Measurements from ENCODE around the gene SERF2. TPM values are rescaled to one million over a fixed set of nuclear protein-coding genes. Genes with fewer than 3 reads are reported as not detected.

The SERF2 gene
- total and polyA plus RNA-seq, 2 of the 13 experiments (the other 11 are each of a cell fraction or from before 2014, with no cell fraction given) = 811 to 1,257 TPM

DNA sequence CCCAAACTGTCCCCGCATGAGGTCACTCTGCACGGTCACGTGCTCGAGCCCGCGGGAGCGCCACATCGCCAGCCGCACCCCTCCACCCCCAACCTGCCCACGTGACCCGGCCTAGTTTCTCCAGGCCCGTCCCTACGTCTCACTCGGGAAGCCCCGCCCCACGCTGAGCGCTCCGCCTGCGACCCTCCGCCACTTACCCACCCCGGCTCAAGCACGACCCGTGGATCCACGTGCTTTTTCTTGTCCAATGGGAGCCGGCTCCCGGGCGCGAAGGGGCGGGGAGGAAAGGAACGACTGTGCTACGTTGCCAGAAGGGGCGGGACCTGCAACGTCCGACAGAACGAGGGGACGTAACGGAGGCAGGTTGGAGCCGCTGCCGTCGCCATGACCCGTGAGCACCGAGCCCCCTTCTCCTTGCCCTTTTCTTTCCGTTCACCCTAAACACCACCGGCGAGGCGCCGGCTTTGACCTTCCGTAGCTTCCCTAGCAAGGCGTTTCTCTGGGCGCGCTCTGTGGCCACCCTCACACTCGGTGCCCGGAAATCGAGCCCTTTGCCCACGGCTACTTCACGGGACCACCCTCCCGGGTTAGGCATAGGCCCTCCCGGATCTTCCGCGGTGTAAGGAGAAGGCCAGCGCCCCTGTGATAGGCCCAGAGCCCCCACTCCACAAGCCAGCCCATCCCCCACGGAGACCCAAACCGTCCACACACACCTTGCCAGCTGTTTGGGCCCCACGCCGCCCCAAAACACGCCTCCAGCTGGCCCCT is at the start of gene SERF2 (continued):
- TF ChIP-seq, protein P1, sequence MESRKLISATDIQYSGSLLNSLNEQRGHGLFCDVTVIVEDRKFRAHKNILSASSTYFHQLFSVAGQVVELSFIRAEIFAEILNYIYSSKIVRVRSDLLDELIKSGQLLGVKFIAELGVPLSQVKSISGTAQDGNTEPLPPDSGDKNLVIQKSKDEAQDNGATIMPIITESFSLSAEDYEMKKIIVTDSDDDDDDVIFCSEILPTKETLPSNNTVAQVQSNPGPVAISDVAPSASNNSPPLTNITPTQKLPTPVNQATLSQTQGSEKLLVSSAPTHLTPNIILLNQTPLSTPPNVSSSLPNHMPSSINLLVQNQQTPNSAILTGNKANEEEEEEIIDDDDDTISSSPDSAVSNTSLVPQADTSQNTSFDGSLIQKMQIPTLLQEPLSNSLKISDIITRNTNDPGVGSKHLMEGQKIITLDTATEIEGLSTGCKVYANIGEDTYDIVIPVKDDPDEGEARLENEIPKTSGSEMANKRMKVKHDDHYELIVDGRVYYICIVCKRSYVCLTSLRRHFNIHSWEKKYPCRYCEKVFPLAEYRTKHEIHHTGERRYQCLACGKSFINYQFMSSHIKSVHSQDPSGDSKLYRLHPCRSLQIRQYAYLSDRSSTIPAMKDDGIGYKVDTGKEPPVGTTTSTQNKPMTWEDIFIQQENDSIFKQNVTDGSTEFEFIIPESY (CRISPR knock-in tag; IDR thresholded peaks at IDR 0.05) = 0 out of 2 replicates have a peak, but pooled peaks have one; percentile 14
- no peak for TF ChIP-seq ZBTB3 (CRISPR knock-in tag; IDR thresholded peaks at IDR 0.05; ENCODE audit: borderline replicate concordance, low read depth)
- TF ChIP-seq SYNCRIP (IDR thresholded peaks at IDR 0.05; ENCODE audit: insufficient read depth, low read depth, low read length) = no peak
- peak; percentile 73; the same call in 1 of the 2 replicates for TF ChIP-seq KDM5A (IDR thresholded peaks at IDR 0.05; ENCODE audit: borderline replicate concordance, low read length)
- peak; percentile 94 for TF ChIP-seq GMEB1 (CRISPR knock-in tag; IDR thresholded peaks at IDR 0.05; ENCODE audit: borderline replicate concordance)
- TF ChIP-seq ZFP82 (CRISPR knock-in tag; IDR thresholded peaks at IDR 0.05; ENCODE audit: borderline replicate concordance) = peak; percentile 55; the same call in 1 of the 2 replicates
- TF ChIP-seq, protein P2, sequence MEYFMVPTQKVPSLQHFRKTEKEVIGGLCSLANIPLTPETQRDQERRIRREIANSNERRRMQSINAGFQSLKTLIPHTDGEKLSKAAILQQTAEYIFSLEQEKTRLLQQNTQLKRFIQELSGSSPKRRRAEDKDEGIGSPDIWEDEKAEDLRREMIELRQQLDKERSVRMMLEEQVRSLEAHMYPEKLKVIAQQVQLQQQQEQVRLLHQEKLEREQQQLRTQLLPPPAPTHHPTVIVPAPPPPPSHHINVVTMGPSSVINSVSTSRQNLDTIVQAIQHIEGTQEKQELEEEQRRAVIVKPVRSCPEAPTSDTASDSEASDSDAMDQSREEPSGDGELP (IDR thresholded peaks at IDR 0.05; ENCODE audit: borderline replicate concordance, low read depth) = peak; percentile 34; the same call in 1 of the 2 replicates
- no peak for TF ChIP-seq HES4 (CRISPR knock-in tag; IDR thresholded peaks at IDR 0.05; ENCODE audit: borderline replicate concordance)
- peak; percentile 79 for TF ChIP-seq ATF1 (CRISPR knock-in tag; IDR thresholded peaks at IDR 0.05)
- TF ChIP-seq, protein P3, sequence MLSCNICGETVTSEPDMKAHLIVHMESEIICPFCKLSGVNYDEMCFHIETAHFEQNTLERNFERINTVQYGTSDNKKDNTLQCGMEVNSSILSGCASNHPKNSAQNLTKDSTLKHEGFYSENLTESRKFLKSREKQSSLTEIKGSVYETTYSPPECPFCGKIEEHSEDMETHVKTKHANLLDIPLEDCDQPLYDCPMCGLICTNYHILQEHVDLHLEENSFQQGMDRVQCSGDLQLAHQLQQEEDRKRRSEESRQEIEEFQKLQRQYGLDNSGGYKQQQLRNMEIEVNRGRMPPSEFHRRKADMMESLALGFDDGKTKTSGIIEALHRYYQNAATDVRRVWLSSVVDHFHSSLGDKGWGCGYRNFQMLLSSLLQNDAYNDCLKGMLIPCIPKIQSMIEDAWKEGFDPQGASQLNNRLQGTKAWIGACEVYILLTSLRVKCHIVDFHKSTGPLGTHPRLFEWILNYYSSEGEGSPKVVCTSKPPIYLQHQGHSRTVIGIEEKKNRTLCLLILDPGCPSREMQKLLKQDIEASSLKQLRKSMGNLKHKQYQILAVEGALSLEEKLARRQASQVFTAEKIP (CRISPR knock-in tag; IDR thresholded peaks at IDR 0.05; ENCODE audit: borderline replicate concordance) = no peak
- 0 out of 2 replicates have a peak, but pooled peaks have one; percentile 52 for TF ChIP-seq CCDC6 (CRISPR knock-in tag; IDR thresholded peaks at IDR 0.05)
- no peak for TF ChIP-seq ZNF431 (CRISPR knock-in tag; IDR thresholded peaks at IDR 0.05; ENCODE audit: borderline replicate concordance, low read depth)
- peak; percentile 51 for TF ChIP-seq PAXIP1 (CRISPR knock-in tag; conservative IDR thresholded peaks at IDR 0.05)
- peak; percentile 82 for TF ChIP-seq CREB1 (IDR thresholded peaks at IDR 0.05)
- TF ChIP-seq CREB1 (CRISPR knock-in tag; IDR thresholded peaks at IDR 0.05) = peak; percentile 84
- TF ChIP-seq ZNF850 (CRISPR knock-in tag; conservative IDR thresholded peaks at IDR 0.05) = no peak
- TF ChIP-seq ZZZ3 (CRISPR knock-in tag; IDR thresholded peaks at IDR 0.05; ENCODE audit: borderline replicate concordance) = 0 out of 2 replicates have a peak, but pooled peaks have one; percentile 38
- TF ChIP-seq GATAD2A (CRISPR knock-in tag; IDR thresholded peaks at IDR 0.05) = no peak
- TF ChIP-seq ZNF143 (CRISPR knock-in tag; IDR thresholded peaks at IDR 0.05) = 0 out of 2 replicates have a peak, but pooled peaks have one; percentile 17

Data from HepG2 (cell line).